ENCODE measurements around the gene STARD10.
"Not testable (repeated sequence)": the region's sequence is repeated elsewhere in the genome, so short reads cannot be mapped to it uniquely, and the experiment has no call there.

The STARD10 gene

GRCh38 chr11:72813740-72814285, 20.0 kb upstream of the STARD10 start:
- in situ Hi-C loops (cut with HindIII; ENCODE audit: low sequenced_read_pairs), result no loop called here
- H3K4me3 ChIP-seq (ENCODE audit: low read depth, low read length), result peak overlapping the region; percentile 83
- TF ChIP-seq CTCF (IDR thresholded peaks at IDR 0.05; ENCODE audit: low read depth, low read length), result no peak
- no peak for DNase-seq (ENCODE audit: low read depth, low spot score)

- peak overlapping the region; percentile 83 for H3K4me3 ChIP-seq (ENCODE audit: low read depth, low read length)
- in situ Hi-C loops (cut with HindIII; ENCODE audit: low sequenced_read_pairs), result no loop called here
- DNase-seq (ENCODE audit: low read depth, low spot score), result peak; percentile 39
- peak; percentile 73 for TF ChIP-seq CTCF (IDR thresholded peaks at IDR 0.05; ENCODE audit: low read depth, low read length)
Measured at GRCh38 chr11:72812967-72813739, 19.3 kb upstream of the STARD10 start.

- in situ Hi-C loops (cut with HindIII; ENCODE audit: low sequenced_read_pairs), result no loop called here
- no peak for DNase-seq (ENCODE audit: low read depth, low spot score)
- TF ChIP-seq CTCF (IDR thresholded peaks at IDR 0.05; ENCODE audit: low read depth, low read length), result no peak
- peak overlapping the region; percentile 83 for H3K4me3 ChIP-seq (ENCODE audit: low read depth, low read length)
Measured at GRCh38 chr11:72812604-72812966, 18.7 kb upstream of the STARD10 start.

- in situ Hi-C loops (cut with HindIII; ENCODE audit: low sequenced_read_pairs); H3K4me3 ChIP-seq (ENCODE audit: low read depth, low read length); DNase-seq (ENCODE audit: low read depth, low spot score): not testable (repeated sequence)
Measured at GRCh38 chr11:72811686-72812085, 17.8 kb upstream of the STARD10 start.

GRCh38 chr11:72808331-72808798, 14.5 kb upstream of the STARD10 start:
- in situ Hi-C loops (cut with HindIII; ENCODE audit: low sequenced_read_pairs), result no loop called here
- no peak for TF ChIP-seq CTCF (IDR thresholded peaks at IDR 0.05; ENCODE audit: low read depth, low read length)
- no peak for DNase-seq (ENCODE audit: low read depth, low spot score)
- H3K4me3 ChIP-seq (ENCODE audit: low read depth, low read length), result no peak overlapping the region

- no peak overlapping the region for H3K4me3 ChIP-seq (ENCODE audit: low read depth, low read length)
- in situ Hi-C loops (cut with HindIII; ENCODE audit: low sequenced_read_pairs), result no loop called here
- no peak for DNase-seq (ENCODE audit: low read depth, low spot score)
- TF ChIP-seq CTCF (IDR thresholded peaks at IDR 0.05; ENCODE audit: low read depth, low read length), result no peak
Measured at GRCh38 chr11:72807792-72808191, 13.9 kb upstream of the STARD10 start.

GRCh38 chr11:72807021-72807693, 13.3 kb upstream of the STARD10 start:
- H3K4me3 ChIP-seq (ENCODE audit: low read depth, low read length), result no peak overlapping the region
- in situ Hi-C loops (cut with HindIII; ENCODE audit: low sequenced_read_pairs), result no loop called here
- no peak for TF ChIP-seq CTCF (IDR thresholded peaks at IDR 0.05; ENCODE audit: low read depth, low read length)
- peak; percentile 44 for DNase-seq (ENCODE audit: low read depth, low spot score)

- H3K4me3 ChIP-seq (ENCODE audit: low read depth, low read length); DNase-seq (ENCODE audit: low read depth, low spot score); in situ Hi-C loops (cut with HindIII; ENCODE audit: low sequenced_read_pairs): not testable (repeated sequence)
Measured at GRCh38 chr11:72806378-72806777, 12.5 kb upstream of the STARD10 start.

All from astrocyte of the spinal cord (primary cell).